GM20431 (cell line): ENCODE data around the gene MICAL2.

ENCODE experiments used
- in situ Hi-C: fragments of 300-500 bp; cut with MseI, MboI; formaldehyde crosslinking; loops from one replicate; pipeline ENCODE4 v1.15.0; 2020; ENCODE audit warnings: low sequenced_read_pairs; ENCODE audit not compliant: unreplicated experiment

The MICAL2 gene

GRCh38 chr11:12148466-12148865 lies 38.1 kb downstream of the MICAL2 start:
- in situ Hi-C loops = no loop called here

- in situ Hi-C loops = no loop called here
Measured at GRCh38 chr11:12148882-12149281, 38.5 kb downstream of the MICAL2 start.

GRCh38 chr11:12149672-12150225 lies 39.4 kb downstream of the MICAL2 start:
- in situ Hi-C loops = no loop called here

- in situ Hi-C loops = no loop called here
Measured at GRCh38 chr11:12150831-12151382, 40.5 kb downstream of the MICAL2 start.

GRCh38 chr11:12152321-12152720 lies 41.9 kb downstream of the MICAL2 start:
- in situ Hi-C loops = no loop called here

GRCh38 chr11:12154871-12155668 lies 44.7 kb downstream of the MICAL2 start:
- in situ Hi-C loops = no loop called here

- in situ Hi-C loops = no loop called here
Measured at GRCh38 chr11:12155696-12156095, 45.3 kb downstream of the MICAL2 start.

GRCh38 chr11:12156301-12157140 lies 46.1 kb downstream of the MICAL2 start:
- in situ Hi-C loops = no loop called here

- in situ Hi-C loops = no loop called here
Measured at GRCh38 chr11:12157241-12157661, 46.9 kb downstream of the MICAL2 start.

- in situ Hi-C loops = no loop called here
Measured at GRCh38 chr11:12158909-12159308, 48.5 kb downstream of the MICAL2 start.

- in situ Hi-C loops = no loop called here
Measured at GRCh38 chr11:12159351-12160099, 49.1 kb downstream of the MICAL2 start.

- in situ Hi-C loops = no loop called here
Measured at GRCh38 chr11:12160231-12160630, 49.8 kb downstream of the MICAL2 start.

- in situ Hi-C loops = no loop called here
Measured at GRCh38 chr11:12160680-12161079, 50.3 kb downstream of the MICAL2 start.

GRCh38 chr11:12161137-12161536 lies 50.7 kb downstream of the MICAL2 start:
- in situ Hi-C loops = no loop called here

GRCh38 chr11:12161603-12162350 lies 51.4 kb downstream of the MICAL2 start:
- in situ Hi-C loops = no loop called here

GRCh38 chr11:12162652-12163051 lies 52.3 kb downstream of the MICAL2 start:
- in situ Hi-C loops = no loop called here

GRCh38 chr11:12163181-12163941 lies 53.0 kb downstream of the MICAL2 start:
- in situ Hi-C loops = no loop called here
